ENCODE results near the gene CXCR6.

CXCR6 gene

DNA sequence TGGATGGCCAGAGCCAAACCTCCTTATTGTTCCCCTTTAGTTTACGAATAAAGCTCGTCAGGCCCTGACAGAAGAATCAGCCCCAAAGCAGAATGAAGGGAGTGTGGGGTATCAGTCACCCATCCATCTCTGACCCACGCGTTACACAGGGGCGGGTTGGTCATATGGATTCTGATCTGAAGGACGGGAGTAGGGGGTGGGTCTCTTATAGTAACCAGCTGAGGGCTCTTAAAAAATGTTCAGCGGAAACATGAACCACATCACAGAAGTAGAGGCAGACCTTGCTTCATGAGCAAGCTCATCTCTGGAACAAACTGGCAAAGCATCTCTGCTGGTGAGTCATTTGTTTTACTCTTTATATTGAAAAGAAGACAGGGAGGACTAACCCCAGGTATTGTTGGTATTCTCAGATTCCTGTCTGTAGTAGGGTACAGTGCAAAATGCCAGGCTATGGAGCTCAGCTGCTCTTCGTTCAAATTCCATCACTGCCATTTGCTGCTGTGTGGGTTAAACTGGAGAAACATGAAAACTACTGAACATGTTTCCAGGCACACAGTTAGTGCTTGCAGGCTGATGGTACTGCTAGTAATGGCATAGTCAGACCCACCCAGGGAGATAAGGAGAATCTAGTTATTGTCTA lies at the start of gene CXCR6:
Gene CXCR6, plus strand, starts transcription at position 258 of the 640 bp plus-strand sequence. CDS start 3,018 bp downstream, outside the sequence.
- DNase-seq (ENCODE audit: low spot score), result no peak

DNA sequence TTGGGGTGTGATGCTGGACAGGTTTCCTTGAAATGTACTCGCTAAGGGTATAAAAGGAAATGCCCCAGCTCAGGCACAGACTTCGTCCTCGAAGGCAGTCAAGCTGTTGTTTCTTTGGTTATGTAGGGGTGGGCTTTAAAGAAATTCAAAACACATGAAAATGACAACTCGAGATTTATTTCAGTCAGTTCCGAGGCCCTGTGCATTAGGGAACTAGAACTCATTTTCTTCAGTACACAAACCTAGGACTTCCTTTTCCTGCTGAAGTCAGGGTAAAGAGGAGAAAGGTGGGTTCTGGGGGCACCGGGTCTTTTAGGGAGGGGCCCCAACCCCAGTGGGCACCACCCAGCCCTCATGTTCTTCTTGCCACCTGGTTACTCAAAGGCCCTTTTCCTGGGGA lies 49.2 kb upstream of the CXCR6 start:
- no peak for DNase-seq (ENCODE audit: low spot score)

DNA sequence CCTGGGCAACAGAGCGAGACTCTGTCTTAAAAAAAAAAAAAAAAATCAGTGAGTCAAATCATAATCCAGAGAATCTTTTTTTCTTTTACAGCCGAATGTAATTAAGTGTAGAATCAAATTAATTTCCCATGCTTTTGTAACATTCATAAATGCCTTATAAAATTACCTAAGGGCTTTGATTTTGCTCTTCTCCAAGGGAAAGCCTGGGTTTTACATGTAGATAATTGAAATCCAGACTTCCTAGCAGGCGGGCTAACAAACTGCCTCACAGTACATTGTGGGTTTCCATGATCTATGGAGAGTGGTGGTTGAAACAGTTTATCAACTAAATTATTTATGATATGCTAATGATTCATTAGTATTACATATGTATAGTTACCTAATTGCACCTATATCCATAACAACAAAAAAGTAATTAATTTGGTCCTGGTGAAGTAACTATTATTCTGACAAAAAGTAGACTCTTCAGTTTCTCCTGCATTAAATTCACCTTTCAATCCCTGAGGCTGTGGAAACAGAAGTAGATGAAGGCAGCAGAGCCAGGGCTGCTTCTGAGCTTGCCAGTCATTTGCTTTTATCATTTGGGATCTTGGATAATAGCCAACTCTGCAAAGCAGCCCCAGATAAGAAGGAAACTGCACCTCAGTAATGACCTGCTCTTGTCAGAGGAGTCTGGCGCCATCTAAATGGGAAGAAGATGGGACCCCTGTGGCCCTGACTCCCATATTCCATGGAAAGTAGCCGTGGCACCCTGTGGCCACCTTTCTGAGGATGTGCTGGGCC lies 47.4 kb upstream of the CXCR6 start:
- no peak for DNase-seq (ENCODE audit: low spot score)

DNA sequence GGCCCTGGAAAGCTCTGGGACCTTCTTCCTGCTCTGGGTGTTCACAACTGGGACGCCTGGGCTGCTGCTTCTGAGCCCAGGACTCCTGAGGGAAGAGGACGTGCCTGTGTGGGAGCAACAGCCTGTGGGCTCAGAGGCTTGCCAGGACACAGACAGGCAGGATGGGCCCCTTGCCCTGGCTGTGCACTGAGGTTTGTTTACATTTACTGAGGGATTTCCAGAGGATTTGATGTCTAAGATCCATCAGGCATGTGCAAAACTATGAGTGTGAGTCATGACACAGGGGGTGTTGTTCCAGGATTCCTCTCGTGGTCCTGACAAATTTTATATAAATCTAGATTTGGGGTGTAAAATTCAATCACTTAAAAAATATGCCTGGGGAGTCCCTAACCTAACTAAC lies 46.3 kb upstream of the CXCR6 start:
- DNase-seq (ENCODE audit: low spot score), result no peak

DNA sequence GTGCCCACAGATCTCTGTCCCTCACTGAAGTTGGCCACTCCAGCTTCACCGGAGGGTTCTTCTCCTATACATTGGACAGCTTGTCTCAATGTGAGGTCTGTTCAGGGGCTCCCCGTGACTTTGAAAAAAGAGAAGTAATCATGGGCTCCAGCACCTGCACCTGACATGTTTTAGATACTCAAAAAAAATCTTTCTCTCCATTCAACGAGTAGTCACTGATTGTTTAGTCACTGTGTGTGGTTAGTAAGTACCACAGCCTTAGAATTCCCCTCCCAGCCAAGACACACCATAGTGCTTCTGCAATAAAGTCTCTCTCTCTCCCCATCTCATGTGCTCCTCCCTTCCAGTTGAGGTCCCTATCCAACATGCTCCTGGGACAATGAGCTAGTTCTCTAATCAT lies 38.3 kb upstream of the CXCR6 start:
- DNase-seq (ENCODE audit: low spot score), result no peak

DNA sequence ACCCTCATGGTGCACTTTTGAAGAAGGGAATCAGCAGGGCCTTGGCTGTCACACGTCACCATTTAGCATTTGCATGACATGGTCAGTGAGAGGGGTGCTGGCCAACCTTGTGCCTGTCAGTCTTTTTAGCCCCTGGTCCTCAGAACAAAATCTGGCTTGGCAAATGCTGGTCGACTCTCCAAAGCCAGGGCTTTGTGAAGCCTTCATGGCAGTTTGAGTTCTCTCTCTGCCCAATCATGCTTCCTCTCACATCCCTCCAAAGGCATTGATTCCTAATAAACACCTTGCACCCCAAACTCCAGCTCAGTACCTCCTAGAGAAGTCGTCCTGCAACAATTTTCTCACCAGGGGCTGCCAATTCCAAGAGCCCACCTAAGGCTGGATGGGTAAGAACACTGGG lies 37.5 kb upstream of the CXCR6 start:
- no peak for DNase-seq (ENCODE audit: low spot score)

DNA sequence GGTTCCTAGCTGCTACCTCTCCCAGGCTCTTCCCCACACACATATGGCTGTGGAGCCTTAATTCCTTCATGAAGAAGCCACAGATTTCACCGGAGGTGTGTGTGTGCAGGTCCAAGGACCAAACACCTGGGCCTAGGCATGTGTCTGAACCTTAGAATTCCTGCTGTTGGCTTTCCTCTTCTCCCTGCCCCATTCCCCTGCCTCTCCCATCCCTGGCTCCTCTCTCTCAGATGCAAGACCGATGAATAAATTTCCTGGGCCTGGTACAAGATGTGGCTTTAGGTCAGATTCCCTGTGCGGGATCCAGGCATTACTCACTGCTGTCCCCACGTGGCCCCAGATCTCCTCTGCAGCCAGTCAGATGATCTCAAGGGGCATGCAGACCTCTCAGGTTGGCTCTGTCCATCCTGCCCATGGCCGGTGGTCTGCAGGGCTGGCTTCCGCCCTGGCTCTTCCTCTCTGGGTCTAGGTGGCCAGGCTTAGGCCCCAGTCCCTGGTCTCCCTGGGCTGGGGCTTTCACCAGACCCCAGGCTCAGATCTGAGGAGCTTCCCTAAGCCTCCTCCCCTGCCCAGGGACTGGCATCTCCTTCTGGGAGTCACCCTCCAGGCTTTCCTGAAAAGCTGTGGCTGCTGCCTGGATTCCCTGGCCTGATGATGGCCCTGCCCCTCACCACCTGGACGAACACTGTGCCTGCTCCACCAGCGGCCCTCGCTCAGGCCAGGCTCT lies 36.4 kb upstream of the CXCR6 start:
- DNase-seq (ENCODE audit: low spot score), result no peak

DNA sequence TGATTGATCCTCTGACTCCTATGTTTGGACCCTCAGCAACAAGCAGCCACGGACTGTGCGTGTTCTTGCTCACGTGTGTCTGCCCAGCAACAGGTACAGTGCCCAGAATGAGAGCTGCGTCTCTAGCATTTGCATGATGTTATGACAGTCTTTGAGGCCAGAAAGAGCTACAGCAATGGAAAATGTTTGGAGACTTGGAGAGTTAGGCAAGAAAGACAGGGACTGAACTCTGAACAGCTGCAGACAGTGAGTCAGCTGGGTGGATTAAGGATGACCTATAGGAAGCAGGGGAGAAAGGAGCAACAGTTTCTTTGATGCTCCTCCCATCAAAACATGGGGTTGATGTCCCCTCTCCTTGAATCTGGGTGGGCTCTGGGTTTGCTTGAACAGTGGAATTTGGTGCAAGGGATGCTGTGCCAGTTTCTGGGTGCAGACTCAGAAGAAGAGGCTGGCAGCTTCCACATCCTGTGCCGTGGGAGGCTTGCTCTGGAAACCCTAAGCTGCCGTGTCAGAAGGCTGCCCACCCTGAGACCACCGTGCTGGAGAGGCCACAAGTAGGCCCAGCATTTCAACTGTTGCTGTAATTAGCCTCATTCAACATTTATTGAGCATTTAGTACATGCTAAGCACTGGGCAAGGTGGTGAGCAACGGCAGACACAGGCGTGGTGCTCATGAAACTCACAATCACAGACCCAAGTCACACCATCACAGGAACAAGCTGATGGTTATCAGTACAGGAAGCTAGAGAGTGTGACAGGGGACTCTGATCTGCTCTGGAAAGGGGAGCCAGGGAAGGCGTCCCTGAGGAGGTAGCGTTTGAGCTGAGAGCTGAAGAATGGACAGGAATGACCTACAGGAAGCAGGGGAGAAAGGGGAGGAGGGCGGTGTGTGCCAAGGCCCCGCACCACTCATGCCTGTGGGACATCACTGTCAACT lies 35.2 kb upstream of the CXCR6 start:
- no peak for DNase-seq (ENCODE audit: low spot score)

DNA sequence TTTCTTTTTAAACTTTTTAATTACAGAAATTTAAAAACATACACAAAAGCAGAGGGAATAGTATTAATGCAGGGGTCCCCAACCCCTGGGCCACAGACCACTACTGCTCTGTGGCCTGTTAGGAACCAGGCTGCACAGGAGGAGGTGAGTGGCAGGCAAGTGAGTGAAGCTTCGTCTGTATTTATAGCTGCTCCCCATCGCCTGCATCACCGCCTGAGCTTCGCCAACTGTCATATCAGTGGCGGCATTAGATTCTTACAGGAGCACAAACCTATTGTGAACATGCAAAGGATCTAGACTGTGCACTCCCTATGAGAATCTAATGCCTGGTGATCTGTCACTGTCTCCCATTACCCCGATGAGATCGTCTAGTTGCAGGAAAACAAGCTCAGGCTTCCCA lies 34.5 kb upstream of the CXCR6 start:
- no peak for DNase-seq (ENCODE audit: low spot score)

DNA sequence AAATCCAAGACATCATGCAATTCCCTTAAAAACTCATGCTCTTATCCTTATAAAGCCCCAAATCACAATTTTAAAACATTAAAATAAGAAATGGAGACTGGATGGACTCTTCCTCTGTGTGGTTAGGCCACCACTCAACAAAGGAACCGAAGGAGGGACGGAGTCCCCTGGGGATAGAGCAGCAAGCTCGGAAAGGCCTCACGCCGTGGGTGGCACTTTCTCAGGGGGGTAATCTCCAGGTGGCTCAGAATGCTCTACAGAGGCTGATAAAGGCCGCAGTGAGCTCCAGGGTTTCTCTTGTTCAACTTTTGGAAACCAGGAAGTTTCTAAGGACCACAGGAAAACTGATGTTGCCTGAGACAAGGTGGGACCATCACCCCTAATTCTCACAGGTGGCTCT lies 33.7 kb upstream of the CXCR6 start:
- no peak for DNase-seq (ENCODE audit: low spot score)

DNA sequence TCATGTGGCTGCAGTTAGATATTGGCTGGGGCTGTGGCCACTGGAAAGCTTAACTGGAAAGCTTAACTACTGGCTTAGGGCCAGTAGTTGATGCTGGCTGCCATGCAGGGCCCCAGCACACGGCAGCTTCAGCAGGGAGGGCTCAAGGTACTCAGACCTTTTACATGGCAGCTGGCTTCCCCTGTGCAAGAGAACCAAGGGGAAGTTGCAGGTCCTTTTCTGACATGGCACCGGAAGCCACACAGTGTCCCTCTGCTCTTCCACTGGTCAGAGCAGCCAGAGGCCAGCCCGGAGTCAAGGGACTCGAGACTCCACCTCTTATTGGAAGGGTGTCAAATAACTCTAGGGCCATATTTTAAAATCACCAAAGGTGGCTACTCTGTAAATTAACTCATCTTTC lies 32.4 kb upstream of the CXCR6 start:
- no peak for DNase-seq (ENCODE audit: low spot score)

DNA sequence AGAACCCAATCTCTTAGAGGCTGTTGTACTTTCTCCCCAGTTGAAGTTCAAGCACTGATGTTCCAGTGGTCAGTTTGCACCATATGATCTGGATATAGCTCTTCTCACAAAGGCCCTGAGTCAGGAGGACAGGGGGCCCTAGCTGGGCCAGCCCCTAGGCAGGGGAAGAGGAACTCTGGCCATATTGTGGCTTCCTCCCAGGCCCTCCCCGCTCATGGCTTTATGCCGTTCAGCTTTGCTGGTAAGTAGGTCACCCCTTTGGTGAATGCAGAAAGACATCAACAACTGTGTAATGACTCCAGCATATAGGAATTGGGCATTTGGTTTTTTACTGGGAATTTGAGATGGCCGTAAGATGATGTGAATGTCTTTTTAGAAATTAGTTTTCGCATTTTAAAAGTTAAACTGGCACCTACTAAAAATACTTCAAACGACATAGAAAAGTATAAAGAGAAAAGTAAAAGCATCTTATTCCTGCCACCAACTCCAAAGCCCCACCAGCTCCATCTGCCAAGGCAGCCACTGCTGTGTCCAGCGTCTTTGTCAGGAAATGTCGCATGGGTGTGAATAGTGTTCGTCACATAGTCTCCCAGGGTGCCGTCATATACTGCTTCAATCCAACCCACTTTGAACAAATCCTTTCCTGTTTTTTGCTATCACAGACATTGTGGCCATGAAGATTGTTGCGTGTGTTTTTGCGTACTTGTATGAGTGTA lies 31.6 kb upstream of the CXCR6 start:
- no peak for DNase-seq (ENCODE audit: low spot score)

DNA sequence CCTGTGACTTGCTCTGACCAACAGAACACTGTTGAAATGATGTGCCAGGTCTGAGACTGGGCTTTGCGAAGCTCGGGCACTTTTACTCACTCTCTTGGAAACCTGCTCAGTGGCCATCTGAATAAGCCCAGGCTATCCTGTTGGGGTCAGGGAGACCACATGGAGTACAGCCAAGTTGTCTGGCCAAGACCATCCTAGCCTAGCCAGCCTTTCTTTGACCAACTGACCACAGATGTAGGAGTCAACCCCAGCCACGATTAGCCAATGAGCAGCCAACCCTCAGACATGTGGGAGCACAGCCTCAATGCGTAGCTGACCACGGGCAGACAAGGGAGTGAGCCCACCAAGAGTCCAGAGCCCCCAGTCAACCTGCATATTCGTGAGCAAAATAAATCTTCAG lies 30.8 kb upstream of the CXCR6 start:
- DNase-seq (ENCODE audit: low spot score), result no peak

DNA sequence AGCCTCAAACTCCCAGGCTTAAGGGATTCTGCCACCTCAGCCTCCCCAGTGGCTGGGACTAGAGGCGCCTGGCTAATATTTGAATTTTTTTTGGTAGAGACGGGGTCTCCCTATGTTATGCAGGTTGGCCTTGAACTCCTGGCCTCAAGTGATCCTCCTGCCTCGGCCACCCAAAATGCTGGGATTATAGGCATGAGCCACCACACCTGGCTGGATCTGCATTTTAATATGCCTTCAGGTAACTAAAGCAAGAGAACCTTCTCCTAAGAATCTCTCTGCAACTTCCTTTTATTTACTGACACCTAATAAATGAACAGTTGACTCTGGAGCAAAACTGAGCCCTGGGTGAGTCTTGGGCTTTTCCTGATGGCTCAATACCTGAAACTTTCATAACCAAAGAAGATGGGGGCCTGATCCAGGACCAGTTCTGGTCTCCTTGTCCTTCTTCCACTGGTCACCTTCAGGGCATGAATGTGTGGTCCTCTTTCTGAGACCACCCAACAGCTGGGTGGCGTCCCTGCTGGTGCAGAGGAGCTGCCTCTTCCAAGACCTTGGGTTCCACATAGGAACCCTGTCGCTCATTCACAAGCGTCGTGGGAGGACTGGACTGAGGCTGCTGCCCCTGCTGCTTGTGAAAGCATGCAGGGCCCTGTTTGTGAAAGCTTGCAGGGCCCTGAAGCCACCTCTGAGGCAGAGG lies 28.8 kb upstream of the CXCR6 start:
- no peak for DNase-seq (ENCODE audit: low spot score)

DNA sequence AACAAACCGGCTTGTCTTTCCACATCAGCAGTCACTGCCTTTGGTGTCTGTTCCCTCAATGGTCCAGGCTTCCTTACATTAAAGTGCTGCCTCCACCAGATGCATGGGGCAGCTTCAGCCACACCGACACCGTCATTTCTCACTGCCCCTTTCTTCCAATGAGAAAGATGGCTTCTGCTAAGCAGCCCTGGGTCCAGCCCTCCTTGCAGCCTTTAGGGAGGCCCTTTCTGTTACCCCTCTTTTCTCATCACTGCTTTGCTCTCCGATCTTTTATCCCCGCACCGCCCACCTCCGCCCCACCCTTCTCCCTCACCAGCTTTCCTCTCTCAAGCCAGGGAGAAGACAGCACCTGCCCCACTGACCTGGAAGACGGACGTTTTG lies 28.2 kb upstream of the CXCR6 start:
- DNase-seq (ENCODE audit: low spot score), result no peak

DNA sequence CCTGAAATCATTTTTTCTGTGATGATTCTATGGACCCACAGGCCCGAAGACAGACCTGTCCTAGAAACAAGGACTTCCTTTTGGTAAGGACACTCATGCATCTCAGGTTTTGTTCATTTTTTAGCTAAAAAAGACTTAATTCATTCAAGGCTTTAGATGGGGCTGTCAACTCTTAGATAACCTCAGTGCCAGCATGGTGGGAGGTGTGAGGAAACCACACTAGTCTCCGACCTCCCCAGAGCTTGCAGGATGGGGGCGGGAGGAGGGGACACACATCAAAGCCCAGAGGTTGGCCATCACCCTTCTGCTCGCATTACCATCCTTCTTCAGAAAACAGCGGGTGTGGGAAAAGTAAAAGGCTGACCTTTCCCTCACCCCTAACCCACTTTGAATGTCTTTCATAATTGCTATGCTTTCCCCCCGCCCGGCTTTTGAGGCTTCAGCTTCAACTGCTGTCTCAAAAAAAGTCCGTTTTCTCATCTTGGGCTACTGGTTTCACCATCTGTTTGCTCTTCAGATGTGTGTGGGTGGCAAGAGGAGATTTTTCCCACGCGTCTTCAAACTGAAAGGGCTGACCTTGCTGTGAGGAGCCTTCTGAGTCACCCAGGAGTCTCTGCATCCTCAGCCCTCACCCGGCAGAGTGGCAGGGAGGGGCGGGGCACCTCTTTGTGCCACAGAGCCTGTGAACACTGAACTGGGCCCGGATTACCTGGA lies 27.6 kb upstream of the CXCR6 start:
- no peak for DNase-seq (ENCODE audit: low spot score)

DNA sequence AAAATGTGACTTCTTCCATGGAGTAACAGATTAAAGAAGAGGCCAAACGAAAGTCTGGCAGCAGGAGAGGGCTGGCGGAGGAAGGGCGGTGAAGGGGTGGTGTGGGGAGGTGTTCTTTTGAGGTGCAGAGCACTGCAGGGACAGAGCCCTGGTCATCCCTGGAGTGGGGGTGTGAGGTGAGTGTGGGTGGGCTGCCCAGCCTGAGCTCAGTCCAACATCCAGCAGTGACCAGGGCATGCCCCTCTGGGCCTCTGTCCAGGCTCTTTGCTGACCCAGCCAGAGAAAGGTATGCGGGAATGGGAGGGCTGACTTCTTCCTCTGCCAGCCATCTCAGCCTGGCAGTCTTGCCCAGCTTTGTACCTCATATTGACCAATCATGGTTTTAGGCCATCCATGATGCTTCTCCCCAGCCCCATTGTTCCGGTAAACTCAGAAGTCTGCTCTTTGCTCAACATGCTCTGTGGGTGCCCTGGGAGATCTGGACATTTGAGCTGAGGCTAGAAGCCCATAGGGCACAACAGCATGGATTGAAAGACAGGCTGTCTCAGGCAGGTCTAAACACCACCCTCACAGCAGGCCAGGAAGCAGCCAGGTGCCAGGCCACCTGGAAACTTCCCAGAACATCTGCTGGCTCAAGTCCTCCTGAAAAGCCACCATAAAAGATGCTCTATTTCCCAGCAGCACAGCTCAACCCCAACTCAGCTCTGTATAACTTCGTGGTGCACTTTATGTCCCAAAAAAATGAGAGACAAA lies 25.9 kb upstream of the CXCR6 start:
- no peak for DNase-seq (ENCODE audit: low spot score)

DNA sequence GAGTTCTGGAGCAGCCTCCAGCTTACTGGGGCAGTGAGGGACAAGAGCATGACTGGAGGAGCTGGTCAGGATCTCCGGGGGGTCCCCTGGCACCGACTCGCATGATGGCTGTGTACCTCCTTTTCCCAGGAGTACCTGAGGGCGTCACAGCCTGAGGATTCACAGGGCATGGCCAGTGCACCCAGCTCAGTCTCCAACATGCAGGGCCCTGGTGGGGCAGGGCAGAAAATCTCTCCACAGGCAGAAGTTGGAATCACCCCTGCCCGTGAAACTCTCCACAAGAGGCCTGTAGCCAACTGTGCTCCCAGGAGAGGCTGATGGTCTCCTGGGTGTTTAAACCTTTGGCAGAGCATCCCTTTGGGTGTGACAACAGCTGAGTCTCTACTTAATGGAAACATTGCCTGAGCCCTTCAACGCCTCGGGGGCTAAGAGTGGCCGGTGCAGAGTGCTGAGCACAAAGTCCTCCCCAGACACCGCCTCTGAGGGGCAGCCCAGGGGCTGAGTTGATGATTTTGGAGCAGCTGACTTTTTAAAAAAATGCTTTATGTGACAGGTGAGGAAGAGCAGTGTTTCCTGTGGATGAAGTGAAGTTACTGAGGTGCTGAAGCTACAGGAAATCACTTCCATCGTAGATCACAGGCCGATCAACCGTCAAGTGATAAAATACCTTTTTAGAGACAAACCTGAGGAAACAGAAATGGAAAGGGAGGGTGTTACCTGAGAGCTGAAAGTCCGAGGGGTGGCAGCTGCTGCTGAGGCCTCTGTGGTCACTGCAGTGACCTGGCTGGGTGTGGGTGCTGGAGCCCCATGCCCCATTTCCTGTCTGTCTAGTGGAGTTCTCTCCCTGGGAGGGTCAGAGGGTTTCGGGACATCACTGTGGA lies 21.9 kb upstream of the CXCR6 start:
- no peak for DNase-seq (ENCODE audit: low spot score)

DNA sequence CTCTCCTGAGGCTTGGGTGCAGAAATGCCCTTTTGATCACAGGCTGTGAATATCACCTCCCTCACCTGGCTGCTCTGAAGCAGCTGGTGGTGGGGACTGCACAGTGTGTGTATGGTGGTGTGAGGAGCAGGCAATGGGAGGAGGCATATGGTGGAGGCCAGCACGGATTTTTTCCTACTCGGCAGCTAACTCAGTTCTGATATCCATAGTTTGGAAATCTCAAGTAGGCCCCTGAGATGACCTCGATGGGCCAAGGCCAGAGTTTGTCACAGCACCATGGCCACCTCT lies 21.3 kb upstream of the CXCR6 start:
- no peak for DNase-seq (ENCODE audit: low spot score)
